ENCODE results near the gene TULP4.

The TULP4 gene

GRCh38 chr6:158488065-158488464, 175.8 kb downstream of the TULP4 start:
- no peaks in the 10 kb centered on the region for H3K4me1 ChIP-seq (ENCODE audit: control insufficient read depth, insufficient read depth, low read length)
- H3K36me3 ChIP-seq (ENCODE audit: control insufficient read depth in 2 of 2, insufficient read depth in 1 of 2, low read length in 2 of 2): peaks cover 0 to 34% of the 10 kb centered on the region in 2 experiments; a peak in 2 of 3 replicates
- H3K27ac ChIP-seq (ENCODE audit: extremely low read depth, low read depth, low read length): no peak overlapping the region
- CTCF ChIA-PET: interaction anchor here (0.6 to 0.8 kb wide), 2 partner anchors 237 to 274 kb away, joined by 3 read pairs; no protein-coding TSS in a partner anchor
- POLR2A ChIA-PET: no interaction called here
- TF ChIP-seq ZNF280D (tag by site-specific recombination; IDR thresholded peaks at IDR 0.05) (no peak), ZNF621 (tag by site-specific recombination; IDR thresholded peaks at IDR 0.05) (no peak), ZNF677 (tag by site-specific recombination; IDR thresholded peaks at IDR 0.05) (no peak), ZBTB20 (tag by site-specific recombination; IDR thresholded peaks at IDR 0.05) (no peak), MZF1 (tag by site-specific recombination; IDR thresholded peaks at IDR 0.05; ENCODE audit: borderline replicate concordance) (no peak), HOXC10 (CRISPR knock-in tag; IDR thresholded peaks at IDR 0.05) (no peak), ZNF660 (tag by site-specific recombination; IDR thresholded peaks at IDR 0.05) (no peak), ZNF701 (tag by site-specific recombination; IDR thresholded peaks at IDR 0.05) (no peak), ZNF274 (IDR thresholded peaks at IDR 0.05; ENCODE audit: low read length) (no peak), ZNF274 (tag by site-specific recombination; IDR thresholded peaks at IDR 0.05; ENCODE audit: borderline replicate concordance) (no peak), PRDM1 (tag by site-specific recombination; IDR thresholded peaks at IDR 0.05) (no peak), ZNF658 (tag by site-specific recombination; IDR thresholded peaks at IDR 0.05) (no peak), ZNF366 (tag by site-specific recombination; conservative IDR thresholded peaks at IDR 0.05) (no peak), ZNF585B (tag by site-specific recombination; IDR thresholded peaks at IDR 0.05) (no peak), ZNF169 (tag by site-specific recombination; IDR thresholded peaks at IDR 0.05) (no peak), ZBTB8A (tag by site-specific recombination; IDR thresholded peaks at IDR 0.05) (no peak)
- no peaks in the 10 kb centered on the region for H3K9me3 ChIP-seq (ENCODE audit: control insufficient read depth, insufficient read depth, low read depth, low read length)
- H3K4me3 ChIP-seq (ENCODE audit: low read depth, low read length): no peak overlapping the region

GRCh38 chr6:158489441-158489840, 177.2 kb downstream of the TULP4 start:
- H3K9me3 ChIP-seq (ENCODE audit: control insufficient read depth, insufficient read depth, low read depth, low read length): no peaks in the 10 kb centered on the region
- no peak overlapping the region for H3K27ac ChIP-seq (ENCODE audit: extremely low read depth, low read depth, low read length)
- CTCF ChIA-PET: interaction anchor here (0.5 kb wide), 1 partner anchor 49 kb away, joined by 3 read pairs; no protein-coding TSS in a partner anchor
- H3K4me1 ChIP-seq (ENCODE audit: control insufficient read depth, insufficient read depth, low read length): no peaks in the 10 kb centered on the region
- POLR2A ChIA-PET: interaction anchor here (0.6 kb wide), 1 partner anchor 392 kb away, joined by 3 read pairs; no protein-coding TSS in a partner anchor
- H3K4me3 ChIP-seq (ENCODE audit: low read depth, low read length): no peak overlapping the region
- TF ChIP-seq ZNF704 (tag by site-specific recombination; IDR thresholded peaks at IDR 0.05): no peak
- TF ChIP-seq ZNF266 (tag by site-specific recombination; IDR thresholded peaks at IDR 0.05; ENCODE audit: low read depth): no peak
- no peak for TF ChIP-seq REPIN1 (tag by site-specific recombination; IDR thresholded peaks at IDR 0.05; ENCODE audit: low read depth)
- no peak for TF ChIP-seq GFI1B (tag by site-specific recombination; IDR thresholded peaks at IDR 0.05)
- TF ChIP-seq ZNF777 (tag by site-specific recombination; IDR thresholded peaks at IDR 0.05; ENCODE audit: borderline replicate concordance): no peak
- TF ChIP-seq HIC1 (tag by site-specific recombination; IDR thresholded peaks at IDR 0.05): no peak
- TF ChIP-seq ZFP3 (tag by site-specific recombination; IDR thresholded peaks at IDR 0.05; ENCODE audit: low read depth): no peak
- TF ChIP-seq ZNF398 (tag by site-specific recombination; IDR thresholded peaks at IDR 0.05): no peak
- TF ChIP-seq ZNF624 (tag by site-specific recombination; IDR thresholded peaks at IDR 0.05): no peak
- no peak for TF ChIP-seq ZNF169 (tag by site-specific recombination; IDR thresholded peaks at IDR 0.05)
- TF ChIP-seq ZBTB44 (tag by site-specific recombination; IDR thresholded peaks at IDR 0.05): no peak
- peaks cover 0 to 35% of the 10 kb centered on the region in 2 experiments; a peak in 2 of 3 replicates for H3K36me3 ChIP-seq (ENCODE audit: control insufficient read depth in 2 of 2, insufficient read depth in 1 of 2, low read length in 2 of 2)

Measured in HEK293 (cell line).